Adrenal gland (tissue), 12 donors: ENCODE results near the gene ERG28. TPM values are rescaled to one million over a fixed set of nuclear protein-coding genes. Genes with fewer than 3 reads are reported as not detected.

Experiments used
- DNase-seq, 7 donors: peaks; one replicate each; pipeline ENCODE4 v3.0.0-alpha.2; 2019 to 2020
- H3K27ac ChIP-seq, 5 donors: fragments of 200-600 bp; sonication (generic) in 4 of 5; 1 replicate in 3 of 5; 2 replicates in 2 of 5; pipeline versions ENCODE4 v1.5.1 to v1.8.0; 2016 to 2020; ENCODE audit warnings: mild to moderate bottlenecking in 1 of 5
- H3K27me3 ChIP-seq: fragments of 200-600 bp; 2 replicates; pipeline ENCODE4 v1.8.0; 2021
- H3K36me3 ChIP-seq, 2 donors: fragments of 200-600 bp; replicated peaks in 1 of 2; 1 replicate in 1 of 2; 2 replicates in 1 of 2; pipeline versions ENCODE4 v1.5.1 to v1.8.0; 2018 to 2022
- H3K4me1 ChIP-seq, 2 donors: fragments of 200-600 bp; replicated peaks in 1 of 2; 1 replicate in 1 of 2; 2 replicates in 1 of 2; pipeline versions ENCODE4 v1.5.1 to v1.8.0; 2018 to 2021
- H3K4me3 ChIP-seq, 4 donors: fragments of 200-600 bp; sonication (generic) in 3 of 4; one replicate each; pipeline ENCODE4 v1.5.1; 2016 to 2018
- H3K9me3 ChIP-seq, 3 donors: fragments of 200-600 bp; sonication (generic) in 1 of 3; replicated peaks in 1 of 3; 1 replicate in 2 of 3; 2 replicates in 1 of 3; pipeline versions ENCODE4 v1.5.1 to v1.8.0; 2016 to 2021
- POLR2A ChIP-seq, 2 donors: fragments of 450-650 bp; IDR thresholded peaks; one replicate each; pipeline ENCODE4 v1.6.1; 2017; ENCODE audit warnings: antibody characterized with exemption in 2 of 2, mild to moderate bottlenecking in 2 of 2, moderate library complexity in 1 of 2
- WGBS, 4 donors: extraction: QIAGEN DNeasy Blood & Tissue Kit in 2 of 4; methylation state at CpG; one replicate each; pipeline versions ENCODE4 v1.1.5 to v1.1.7; 2013 to 2017; 5-methylcytosine and 5-hydroxymethylcytosine counted together
- intact Hi-C, 2 donors: fragments of 100-400 bp; cut with DNase I; formaldehyde crosslinking; loops; one replicate each; pipeline versions ENCODE4 v1.14.1 to v1.15.0; 2022 to 2023
- polyA plus RNA-seq, 3 donors: library from polyadenylated mRNA; stranded (reverse); fragments of 200-250 nt in 2 of 3; fragments of 350-450 nt in 1 of 3; fragmentation: Illumina TruSeq in 1 of 3; extraction: RNeasy Lipid Tissue Mini Kit (QIAGEN cat#74804) in 1 of 3; gene quantifications; one replicate each; pipeline ENCODE4 v1.2.3, GENCODE V29; 2013 to 2014
- total RNA-seq, 9 donors: library from RNA; depleted of rRNA in 4 of 9; stranded (reverse); fragments of >200 nt in 4 of 9; fragments of 120-200 nt in 1 of 9; fragmentation: NEBNext Ultra II Directional in 1 of 9; extraction: Animal tissue kit (Norgen Biotek cat#: 25700) in 1 of 9; gene quantifications; one replicate each; pipeline versions ENCODE4 v1.1.0 to v1.2.4, GENCODE V29; 2013 to 2023
- TF ChIP-seq, protein P1 (sequence below), 6 experiments: fragments of 450-650 bp in 4 of 6; fragments of 200-600 bp in 2 of 6; sonication (generic) in 1 of 6; IDR thresholded peaks; 1 replicate in 5 of 6; 2 replicates in 1 of 6; pipeline versions ENCODE4 v1.5.1 to v1.8.0; 2016 to 2021; ENCODE audit warnings: antibody characterized with exemption in 6 of 6, mild to moderate bottlenecking in 2 of 6, moderate library complexity in 1 of 6
- donor health status: healthy with polysubstance abuse.
- donor health status: Bipolar disorder and iron deficiency.
- donor health status: DM: yes; HTN: yes; CAD: no.
- donor health status: DM: no; HTN: no; CAD: no.
- donor health status: DM: no; HTN: no; CAD: no.
- donor health status: DM: yes; HTN: yes; CAD: no.

ERG28 gene
- total and polyA plus RNA-seq, 12 donors, result 12.1 to 106 (median 29.7) TPM

DNA sequence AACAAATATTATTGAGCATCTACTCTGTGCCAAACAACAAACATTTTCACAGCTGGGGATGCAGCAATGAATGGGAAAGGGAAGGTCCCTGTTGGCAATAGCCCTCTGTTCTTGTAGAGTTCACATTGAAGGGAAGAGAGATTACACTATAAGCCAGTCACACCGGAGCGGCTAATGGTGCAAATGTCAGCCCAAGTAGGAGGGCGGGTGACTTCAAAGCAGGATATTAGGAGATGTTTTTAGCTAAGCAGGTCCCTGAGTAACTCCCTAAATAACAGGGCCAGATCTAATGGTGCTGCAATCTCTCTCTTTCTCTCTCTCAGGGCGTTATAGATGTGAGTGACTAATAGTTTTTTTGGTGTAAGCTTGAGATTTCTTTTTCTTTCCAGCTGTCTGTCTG lies 51.6 kb downstream of the ERG28 start:
- Histone ChIP-seq H3K36me3 (no peaks in the 10 kb centered on the region), H3K27ac (peak overlapping the region in 4 of 5 donors; percentile 23 to 88 (median 82)), H3K4me1 (peaks cover 30 to 50% of the 10 kb centered on the region in 2 donors), H3K9me3 (no peaks in the 10 kb centered on the region), H3K27me3 (no peaks in the 10 kb centered on the region), H3K4me3 (no peak overlapping the region)
- intact Hi-C loops, result no loop called here
- DNase-seq, result no peak
- TF ChIP-seq POLR2A (IDR thresholded peaks at IDR 0.05), result no peak
- TF ChIP-seq, protein P1, sequence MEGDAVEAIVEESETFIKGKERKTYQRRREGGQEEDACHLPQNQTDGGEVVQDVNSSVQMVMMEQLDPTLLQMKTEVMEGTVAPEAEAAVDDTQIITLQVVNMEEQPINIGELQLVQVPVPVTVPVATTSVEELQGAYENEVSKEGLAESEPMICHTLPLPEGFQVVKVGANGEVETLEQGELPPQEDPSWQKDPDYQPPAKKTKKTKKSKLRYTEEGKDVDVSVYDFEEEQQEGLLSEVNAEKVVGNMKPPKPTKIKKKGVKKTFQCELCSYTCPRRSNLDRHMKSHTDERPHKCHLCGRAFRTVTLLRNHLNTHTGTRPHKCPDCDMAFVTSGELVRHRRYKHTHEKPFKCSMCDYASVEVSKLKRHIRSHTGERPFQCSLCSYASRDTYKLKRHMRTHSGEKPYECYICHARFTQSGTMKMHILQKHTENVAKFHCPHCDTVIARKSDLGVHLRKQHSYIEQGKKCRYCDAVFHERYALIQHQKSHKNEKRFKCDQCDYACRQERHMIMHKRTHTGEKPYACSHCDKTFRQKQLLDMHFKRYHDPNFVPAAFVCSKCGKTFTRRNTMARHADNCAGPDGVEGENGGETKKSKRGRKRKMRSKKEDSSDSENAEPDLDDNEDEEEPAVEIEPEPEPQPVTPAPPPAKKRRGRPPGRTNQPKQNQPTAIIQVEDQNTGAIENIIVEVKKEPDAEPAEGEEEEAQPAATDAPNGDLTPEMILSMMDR (IDR thresholded peaks at IDR 0.05), result no peak
- 72 to 86% (median 80%) methylated on average over 4 of the region's 4 CpGs for WGBS, 4 donors

DNA sequence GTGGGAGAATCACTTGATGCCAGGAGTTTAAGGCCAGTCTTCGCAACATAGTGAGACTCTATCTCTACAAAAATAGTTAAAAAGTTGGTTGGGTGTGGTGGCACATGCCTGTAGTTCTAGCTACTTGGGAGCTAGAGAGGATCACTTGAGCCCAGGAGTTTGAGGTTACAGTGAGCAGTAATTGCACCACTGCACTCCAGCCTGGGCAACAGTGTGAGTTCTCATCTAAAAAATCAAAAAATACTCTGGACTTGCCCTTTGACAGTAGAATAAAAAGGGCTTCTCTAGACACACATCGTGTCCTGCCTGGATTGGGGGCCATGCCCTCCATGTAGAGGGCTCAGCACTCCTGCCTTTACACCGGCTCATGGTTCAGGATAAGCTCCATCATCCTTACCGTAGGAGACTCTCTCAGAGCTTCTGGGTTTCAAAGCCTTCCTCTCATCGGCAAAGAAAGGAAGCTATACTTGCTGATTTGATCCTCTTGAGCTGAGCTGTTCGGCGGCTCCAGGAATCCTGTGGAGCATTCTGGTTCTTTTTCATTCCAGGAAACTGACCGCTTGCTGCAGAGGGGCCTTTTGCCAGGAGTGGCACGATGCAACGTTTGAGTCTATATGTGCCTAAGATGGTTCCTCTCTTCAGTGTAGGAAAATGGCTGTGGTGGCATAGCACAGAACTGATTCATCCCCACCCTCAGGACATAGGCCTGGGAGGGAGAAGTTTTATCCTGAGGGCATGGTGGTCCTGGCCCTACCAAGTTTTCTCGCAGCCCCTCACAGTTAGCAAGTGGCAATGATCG lies 52.6 kb downstream of the ERG28 start:
- Histone ChIP-seq H3K27me3 (no peaks in the 10 kb centered on the region), H3K9me3 (no peaks in the 10 kb centered on the region), H3K27ac (peak overlapping the region in 1 of 5 donors; percentile 88), H3K4me1 (peaks cover 30 to 49% of the 10 kb centered on the region in 2 donors), H3K4me3 (no peak overlapping the region), H3K36me3 (no peaks in the 10 kb centered on the region)
- intact Hi-C loops, result no loop called here
- 90 to 94% (median 92%) methylated on average over 12 of the region's 12 CpGs for WGBS, 4 donors
- TF ChIP-seq, protein P1 (IDR thresholded peaks at IDR 0.05), result no peak
- TF ChIP-seq POLR2A (IDR thresholded peaks at IDR 0.05), result no peak
- DNase-seq, result no peak

DNA sequence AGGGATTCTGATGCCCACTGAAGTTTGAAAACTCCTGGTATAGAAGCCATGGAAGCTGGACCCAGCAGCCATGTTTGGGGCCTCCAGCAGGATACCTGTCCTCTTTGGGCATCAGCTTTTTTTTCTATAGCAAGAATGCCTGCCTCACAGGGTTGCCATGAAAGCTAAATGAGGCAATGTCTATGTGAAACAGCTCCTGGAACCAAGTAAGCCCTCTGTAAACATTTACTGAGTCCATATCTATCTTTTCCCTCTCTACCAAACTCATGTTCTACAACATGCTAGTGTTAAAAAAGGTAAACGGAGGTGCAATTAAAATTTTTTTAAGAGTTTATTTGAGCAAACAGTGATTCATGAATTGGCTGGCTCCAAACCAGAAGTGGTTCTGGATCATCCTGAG lies 53.6 kb downstream of the ERG28 start:
- H3K27ac ChIP-seq, result peak overlapping the region in 1 of 5 donors; percentile 81
- intact Hi-C loops, result no loop called here
- H3K27me3 ChIP-seq, result no peaks in the 10 kb centered on the region
- H3K9me3 ChIP-seq, result no peaks in the 10 kb centered on the region
- TF ChIP-seq, protein P1 (IDR thresholded peaks at IDR 0.05), result no peak
- peaks cover 30 to 46% of the 10 kb centered on the region in 2 donors for H3K4me1 ChIP-seq
- no peaks in the 10 kb centered on the region for H3K36me3 ChIP-seq
- WGBS, 4 donors, result 88 to 100% (median 99%) methylated on average over 1 of the region's 1 CpG
- no peak overlapping the region for H3K4me3 ChIP-seq
- no peak for DNase-seq

DNA sequence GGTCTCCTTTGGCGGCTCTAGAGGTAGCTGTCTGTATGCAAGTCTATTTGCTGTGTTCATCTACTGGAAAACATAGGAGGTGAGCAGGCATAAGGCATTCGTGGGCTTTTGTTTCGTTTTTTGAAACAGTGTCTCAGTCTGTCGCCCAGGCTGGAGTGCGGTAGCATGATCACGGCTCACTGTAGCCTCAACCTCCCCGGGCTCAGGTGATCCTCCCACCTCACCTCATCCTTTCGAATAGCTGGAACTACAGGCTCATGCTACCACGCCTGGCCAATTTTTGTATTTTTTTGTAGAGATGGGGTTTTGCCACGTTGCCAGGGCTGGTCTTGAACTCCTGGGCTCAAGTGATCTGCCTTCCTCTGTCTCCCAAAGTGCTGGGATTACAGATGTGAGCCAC lies 54.8 kb downstream of the ERG28 start:
- Histone ChIP-seq H3K9me3 (no peaks in the 10 kb centered on the region), H3K36me3 (no peaks in the 10 kb centered on the region), H3K4me3 (no peak overlapping the region), H3K27me3 (no peaks in the 10 kb centered on the region), H3K27ac (peak overlapping the region in 4 of 5 donors; percentile 16 to 81 (median 34)), H3K4me1 (peaks cover 21 to 35% of the 10 kb centered on the region in 2 donors)
- DNase-seq, result no peak
- TF ChIP-seq POLR2A (IDR thresholded peaks at IDR 0.05), result no peak
- TF ChIP-seq, protein P1 (IDR thresholded peaks at IDR 0.05), result no peak
- 81 to 88% (median 83%) methylated on average over 10 of the region's 10 CpGs for WGBS, 4 donors
- intact Hi-C loops, result no loop called here
